Esophagus muscularis mucosa (tissue), 4 donors: Measurements from ENCODE around the gene LSM14B. TPM values are rescaled to one million over a fixed set of nuclear protein-coding genes. Genes with fewer than 3 reads are reported as not detected.

Experiments
- DNase-seq: peaks from one replicate; pipeline ENCODE4 v3.0.0-alpha.2; 2017; ENCODE audit errors: extremely low spot score
- H3K27ac ChIP-seq, 4 donors: fragments of 200-600 bp; sonication (generic); replicated peaks in 1 of 4; 1 replicate in 3 of 4; 2 replicates in 1 of 4; pipeline ENCODE4 v1.5.1; 2016 to 2019; ENCODE audit warnings: mild to moderate bottlenecking in 1 of 4
- H3K27me3 ChIP-seq, 4 donors: fragments of 200-600 bp; sonication (generic); one replicate each; pipeline versions ENCODE4 v1.5.1 to v1.6.0; 2016 to 2019
- H3K36me3 ChIP-seq, 4 donors: fragments of 200-600 bp; sonication (generic); one replicate each; pipeline ENCODE4 v1.5.1; 2016 to 2019
- H3K4me1 ChIP-seq, 4 donors: fragments of 200-600 bp; sonication (generic); one replicate each; pipeline ENCODE4 v1.5.1; 2016 to 2019
- H3K4me3 ChIP-seq, 4 donors: fragments of 200-600 bp; sonication (generic); 1 replicate in 2 of 4; 2 replicates in 2 of 4; pipeline ENCODE4 v1.5.1; 2016 to 2019; ENCODE audit warnings: mild to moderate bottlenecking in 4 of 4, moderate library complexity in 1 of 4
- H3K9me3 ChIP-seq, 4 donors: fragments of 200-600 bp; sonication (generic); 1 replicate in 3 of 4; 2 replicates in 1 of 4; pipeline ENCODE4 v1.5.1; 2016 to 2019
- EP300 ChIP-seq: sonication (generic); formaldehyde crosslinking; IDR thresholded peaks from one replicate; pipeline ENCODE4 v1.6.1; 2017; ENCODE audit warnings: antibody characterized with exemption
- POLR2A ChIP-seq: fragments of 450-650 bp; IDR thresholded peaks from one replicate; pipeline ENCODE4 v1.6.1; 2017; ENCODE audit warnings: antibody characterized with exemption, moderate library complexity, mild to moderate bottlenecking, low read depth
- POLR2AphosphoS5 ChIP-seq, 2 donors: sonication (generic); formaldehyde crosslinking; IDR thresholded peaks; one replicate each; pipeline ENCODE4 v1.6.1; 2017; ENCODE audit warnings: antibody characterized with exemption in 2 of 2
- WGBS: methylation state at CpG from one replicate; pipeline ENCODE4 v1.1.5; 2018; 5-methylcytosine and 5-hydroxymethylcytosine counted together
- intact Hi-C: fragments of 100-400 bp; cut with DNase I; formaldehyde crosslinking; loops from one replicate; pipeline ENCODE4 v1.15.1; 2023
- total RNA-seq, 4 donors: library from RNA; depleted of rRNA; stranded (reverse); fragments of >200 nt; gene quantifications; one replicate each; pipeline versions ENCODE4 v1.1.0 to v1.2.1, GENCODE V29; 2016
- TF ChIP-seq, protein P1 (sequence below), 3 experiments: fragments of 200-600 bp in 2 of 3; fragments of 450-650 bp in 1 of 3; sonication (generic) in 2 of 3; IDR thresholded peaks; one replicate each; pipeline ENCODE4 v1.5.1; 2017 to 2019; ENCODE audit warnings: antibody characterized with exemption in 3 of 3, mild to moderate bottlenecking in 2 of 3, moderate library complexity in 1 of 3

Gene LSM14B
- total RNA-seq, 4 donors from 2014 or later = 24.9 to 38.8 (median 32.4) TPM

DNA sequence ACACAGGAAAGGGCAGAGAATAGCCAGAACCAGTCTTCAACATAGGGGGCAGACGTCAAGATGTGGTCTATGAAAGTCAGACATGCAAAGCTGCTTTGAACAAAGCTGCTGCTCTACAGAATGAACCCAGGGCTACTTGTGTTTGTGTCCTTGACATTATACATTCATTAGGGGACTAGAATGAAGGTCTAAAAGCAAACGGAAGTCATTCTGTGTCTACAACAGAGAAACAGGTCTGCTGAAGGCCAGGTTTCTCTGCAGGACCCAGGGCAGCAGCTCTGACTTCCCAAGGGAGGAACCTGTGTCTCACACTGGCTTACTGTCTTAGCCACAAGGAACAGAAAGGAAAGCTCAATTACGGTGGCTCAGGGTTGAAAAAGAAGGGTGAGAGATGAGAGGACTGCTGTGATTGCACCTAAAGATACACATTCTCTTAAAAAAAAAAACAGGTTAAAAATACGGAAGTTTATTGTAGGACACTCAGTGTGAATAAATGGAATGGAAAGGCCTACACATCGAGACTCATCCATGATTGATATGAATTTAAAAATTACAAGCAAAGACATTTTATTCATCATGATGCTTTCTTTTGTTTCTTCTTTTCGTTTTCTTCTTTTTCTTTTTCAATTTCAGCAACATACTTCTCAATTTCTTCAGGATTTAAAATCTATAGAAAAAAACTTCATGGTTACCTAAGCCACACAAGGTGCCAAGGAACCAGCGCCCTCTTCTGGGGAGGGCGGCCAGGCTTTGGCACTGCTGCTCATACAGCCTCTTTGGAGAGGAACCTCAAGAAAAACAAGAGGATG, 14.2 kb downstream of the LSM14B start:
- DNase-seq = no peak
- H3K36me3 ChIP-seq = peaks cover 48 to 94% (median 91%) of the 10 kb centered on the region in 4 donors
- H3K27ac ChIP-seq = peak overlapping the region in 3 of 4 donors; percentile 29 to 69 (median 56)
- TF ChIP-seq POLR2A = no peak
- no peak for TF ChIP-seq EP300
- TF ChIP-seq POLR2AphosphoS5 (IDR thresholded peaks at IDR 0.05) = peak; percentile 40 to 69
- TF ChIP-seq, protein P1, sequence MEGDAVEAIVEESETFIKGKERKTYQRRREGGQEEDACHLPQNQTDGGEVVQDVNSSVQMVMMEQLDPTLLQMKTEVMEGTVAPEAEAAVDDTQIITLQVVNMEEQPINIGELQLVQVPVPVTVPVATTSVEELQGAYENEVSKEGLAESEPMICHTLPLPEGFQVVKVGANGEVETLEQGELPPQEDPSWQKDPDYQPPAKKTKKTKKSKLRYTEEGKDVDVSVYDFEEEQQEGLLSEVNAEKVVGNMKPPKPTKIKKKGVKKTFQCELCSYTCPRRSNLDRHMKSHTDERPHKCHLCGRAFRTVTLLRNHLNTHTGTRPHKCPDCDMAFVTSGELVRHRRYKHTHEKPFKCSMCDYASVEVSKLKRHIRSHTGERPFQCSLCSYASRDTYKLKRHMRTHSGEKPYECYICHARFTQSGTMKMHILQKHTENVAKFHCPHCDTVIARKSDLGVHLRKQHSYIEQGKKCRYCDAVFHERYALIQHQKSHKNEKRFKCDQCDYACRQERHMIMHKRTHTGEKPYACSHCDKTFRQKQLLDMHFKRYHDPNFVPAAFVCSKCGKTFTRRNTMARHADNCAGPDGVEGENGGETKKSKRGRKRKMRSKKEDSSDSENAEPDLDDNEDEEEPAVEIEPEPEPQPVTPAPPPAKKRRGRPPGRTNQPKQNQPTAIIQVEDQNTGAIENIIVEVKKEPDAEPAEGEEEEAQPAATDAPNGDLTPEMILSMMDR (IDR thresholded peaks at IDR 0.05) = peak; percentile 68 to 85 (median 79)
- H3K9me3 ChIP-seq = no peaks in the 10 kb centered on the region
- intact Hi-C loops = loop anchor here (5.0 kb wide), 3 partner anchors 74 to 124 kb away; no protein-coding TSS in a partner anchor
- no peaks in the 10 kb centered on the region for H3K27me3 ChIP-seq
- 40% methylated on average over 8 of the region's 8 CpGs for WGBS
- no peak overlapping the region for H3K4me3 ChIP-seq
- peaks cover 46 to 67% (median 50%) of the 10 kb centered on the region in 4 donors for H3K4me1 ChIP-seq

DNA sequence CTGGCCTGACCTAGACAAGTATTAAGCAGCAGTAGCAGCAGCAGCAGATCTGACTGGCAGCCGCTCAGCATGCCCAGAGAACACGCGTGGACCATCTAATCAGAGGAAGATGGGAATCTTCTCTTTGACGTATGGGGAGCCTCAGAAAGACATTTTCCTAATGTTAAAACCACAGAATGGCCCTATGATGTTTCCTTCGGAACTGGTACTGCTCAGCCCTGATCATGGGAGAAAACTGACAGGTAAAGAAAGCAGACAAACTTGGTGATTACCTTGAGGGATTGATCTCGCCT, 14.8 kb downstream of the LSM14B start:
- TF ChIP-seq EP300 = no peak
- TF ChIP-seq, protein P1 (IDR thresholded peaks at IDR 0.05) = peak in 1 of 3 experiments; percentile 10
- peaks cover 47 to 67% (median 51%) of the 10 kb centered on the region in 4 donors for H3K4me1 ChIP-seq
- no peaks in the 10 kb centered on the region for H3K27me3 ChIP-seq

DNA sequence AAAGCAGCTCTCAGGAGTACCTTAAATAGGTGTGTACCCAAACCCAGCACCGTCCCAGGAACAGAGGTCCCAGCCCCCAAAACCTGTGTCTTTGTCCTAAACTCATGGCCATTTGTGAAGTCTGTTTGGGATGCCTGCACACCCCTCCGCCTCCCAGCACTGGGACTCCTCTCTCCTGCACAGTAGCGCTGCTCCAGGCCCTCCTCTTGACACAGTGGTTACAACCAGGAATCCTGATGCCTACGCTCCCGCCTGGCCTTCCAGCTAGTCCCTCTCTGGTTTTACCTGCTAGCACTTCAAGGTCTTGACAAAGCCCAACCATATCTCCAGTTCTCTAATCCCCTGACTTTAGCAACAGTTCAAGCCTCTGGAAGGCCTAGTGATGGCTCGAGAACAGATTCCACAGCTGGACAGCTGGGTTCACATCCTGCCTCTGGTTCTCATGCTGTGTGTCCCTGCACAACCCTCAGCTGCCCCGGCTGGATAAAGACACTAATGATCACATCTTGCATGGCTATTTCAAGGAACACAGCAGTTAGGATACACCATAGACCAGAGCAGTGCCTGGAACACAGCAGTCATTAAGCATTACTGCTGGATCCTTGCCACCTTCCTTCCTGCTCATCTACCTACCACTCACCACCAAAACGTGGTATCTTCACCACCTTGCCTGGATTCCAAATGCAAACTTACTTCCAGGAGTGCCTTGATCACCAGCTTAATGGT, 15.4 kb downstream of the LSM14B start:
- Histone ChIP-seq H3K27ac (peak overlapping the region in 2 of 4 donors; percentile 29 to 69), H3K36me3 (peaks cover 39 to 82% (median 80%) of the 10 kb centered on the region in 4 donors), H3K4me1 (peaks cover 46 to 64% (median 49%) of the 10 kb centered on the region in 4 donors), H3K4me3 (no peak overlapping the region), H3K9me3 (no peaks in the 10 kb centered on the region), H3K27me3 (no peaks in the 10 kb centered on the region)
- no peak for DNase-seq
- TF ChIP-seq POLR2A (no peak), EP300 (no peak), POLR2AphosphoS5 (IDR thresholded peaks at IDR 0.05) (no peak)
- TF ChIP-seq, protein P1 (IDR thresholded peaks at IDR 0.05) = no peak
- intact Hi-C loops = loop anchor here (5.0 kb wide), 3 partner anchors 75 to 125 kb away; no protein-coding TSS in a partner anchor
- 80% methylated on average over 7 of the region's 8 CpGs for WGBS

More for the DNA sequence above, 14.8 kb downstream of the LSM14B start:
- H3K9me3 ChIP-seq = no peaks in the 10 kb centered on the region
- H3K4me3 ChIP-seq = no peak overlapping the region
- no peak for DNase-seq
- WGBS = 68% methylated on average over 6 of the region's 6 CpGs
- peak overlapping the region in 3 of 4 donors; percentile 29 to 69 (median 56) for H3K27ac ChIP-seq
- peaks cover 42 to 88% (median 86%) of the 10 kb centered on the region in 4 donors for H3K36me3 ChIP-seq
- intact Hi-C loops = loop anchor here (5.0 kb wide), 3 partner anchors 75 to 125 kb away; no protein-coding TSS in a partner anchor

DNA sequence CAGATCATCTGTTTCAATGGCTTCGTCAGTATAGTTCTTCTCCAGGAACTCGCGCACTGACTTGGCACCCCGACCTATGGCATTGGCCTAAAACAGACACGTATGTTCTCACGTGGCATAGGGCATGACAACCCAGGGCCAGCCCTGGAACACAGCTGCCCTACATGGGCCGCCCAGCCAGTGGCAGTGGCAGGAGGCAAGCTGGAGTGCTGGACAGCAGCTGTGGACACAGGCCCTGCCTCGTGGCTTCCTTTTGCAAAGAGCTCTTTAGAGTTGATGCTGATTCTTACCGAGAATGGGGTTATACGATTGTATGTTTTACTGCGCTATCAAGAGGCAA, 15.9 kb downstream of the LSM14B start:
- H3K27me3 ChIP-seq = no peaks in the 10 kb centered on the region
- H3K36me3 ChIP-seq = peaks cover 39 to 77% (median 74%) of the 10 kb centered on the region in 4 donors
- no peaks in the 10 kb centered on the region for H3K9me3 ChIP-seq
- intact Hi-C loops = loop anchor here (5.0 kb wide), 3 partner anchors 76 to 126 kb away; no protein-coding TSS in a partner anchor
- WGBS = 74% methylated on average over 11 of the region's 11 CpGs
- no peak for DNase-seq
- peak overlapping the region in 1 of 4 donors; percentile 29 for H3K27ac ChIP-seq
- TF ChIP-seq POLR2AphosphoS5 (IDR thresholded peaks at IDR 0.05) (no peak), EP300 (no peak), POLR2A (no peak)
- TF ChIP-seq, protein P1 (IDR thresholded peaks at IDR 0.05) = no peak
- H3K4me3 ChIP-seq = no peak overlapping the region
- peaks cover 40 to 59% (median 44%) of the 10 kb centered on the region in 4 donors for H3K4me1 ChIP-seq
